Measurements from ENCODE around the gene CRPPA.

Gene CRPPA

GRCh38 chr7:16420649-16421332 is 547 bp downstream of the CRPPA start:
- ATAC-seq (ENCODE audit: insufficient read depth, low read depth), result no peak
- no peak overlapping the region for H3K27ac ChIP-seq (ENCODE audit: low read length)
- no peak for DNase-seq
- no peak overlapping the region for H2AFZ ChIP-seq (ENCODE audit: low read depth, low read length)
- H3K27me3 ChIP-seq (ENCODE audit: insufficient read depth, low read length, poor library complexity), result no peaks in the 10 kb centered on the region
- no peaks in the 10 kb centered on the region for H3K4me1 ChIP-seq (ENCODE audit: insufficient read depth, low read length)
- no peaks in the 10 kb centered on the region for H3K36me3 ChIP-seq (ENCODE audit: insufficient read depth, low read length)
- H3K9me3 ChIP-seq (ENCODE audit: insufficient read depth, low read length, severe bottlenecking), result no peaks in the 10 kb centered on the region
- H3K4me2 ChIP-seq (ENCODE audit: insufficient read depth, low read length), result no peak overlapping the region
- H4K20me1 ChIP-seq (ENCODE audit: insufficient read depth, low read length), result no peaks in the 10 kb centered on the region
- no peak overlapping the region for H3K9ac ChIP-seq (ENCODE audit: low read depth, low read length)
- no peak for TF ChIP-seq EZH2 (IDR thresholded peaks at IDR 0.05; ENCODE audit: borderline replicate concordance, low read depth, low read length, severe bottlenecking)
- TF ChIP-seq, protein P1, sequence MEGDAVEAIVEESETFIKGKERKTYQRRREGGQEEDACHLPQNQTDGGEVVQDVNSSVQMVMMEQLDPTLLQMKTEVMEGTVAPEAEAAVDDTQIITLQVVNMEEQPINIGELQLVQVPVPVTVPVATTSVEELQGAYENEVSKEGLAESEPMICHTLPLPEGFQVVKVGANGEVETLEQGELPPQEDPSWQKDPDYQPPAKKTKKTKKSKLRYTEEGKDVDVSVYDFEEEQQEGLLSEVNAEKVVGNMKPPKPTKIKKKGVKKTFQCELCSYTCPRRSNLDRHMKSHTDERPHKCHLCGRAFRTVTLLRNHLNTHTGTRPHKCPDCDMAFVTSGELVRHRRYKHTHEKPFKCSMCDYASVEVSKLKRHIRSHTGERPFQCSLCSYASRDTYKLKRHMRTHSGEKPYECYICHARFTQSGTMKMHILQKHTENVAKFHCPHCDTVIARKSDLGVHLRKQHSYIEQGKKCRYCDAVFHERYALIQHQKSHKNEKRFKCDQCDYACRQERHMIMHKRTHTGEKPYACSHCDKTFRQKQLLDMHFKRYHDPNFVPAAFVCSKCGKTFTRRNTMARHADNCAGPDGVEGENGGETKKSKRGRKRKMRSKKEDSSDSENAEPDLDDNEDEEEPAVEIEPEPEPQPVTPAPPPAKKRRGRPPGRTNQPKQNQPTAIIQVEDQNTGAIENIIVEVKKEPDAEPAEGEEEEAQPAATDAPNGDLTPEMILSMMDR (IDR thresholded peaks at IDR 0.05; ENCODE audit: borderline replicate concordance, extremely low read depth, low read length, poor library complexity, severe bottlenecking), result no peak
- H3K4me3 ChIP-seq (ENCODE audit: low read depth in 1 of 2, low read length in 2 of 2), result no peak overlapping the region
- no peaks in the 10 kb centered on the region for H3K79me2 ChIP-seq (ENCODE audit: insufficient read depth, low read length)

DNA sequence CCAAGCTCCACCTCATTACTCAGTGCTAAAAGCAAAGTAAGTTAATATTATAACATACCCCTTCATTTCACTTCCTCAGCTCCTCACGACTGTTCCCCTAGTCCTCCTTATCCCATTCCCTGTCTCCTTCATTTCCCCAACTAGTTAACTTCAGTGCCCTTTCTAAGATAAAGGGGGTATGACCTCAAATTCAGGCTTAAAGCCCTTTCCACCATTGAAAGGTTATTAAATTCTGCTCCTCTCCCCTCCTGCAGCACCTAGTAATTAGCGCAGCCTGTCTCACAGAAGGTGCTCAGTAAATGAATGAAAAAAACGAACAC is 1.0 kb downstream of the CRPPA start:
- H3K79me2 ChIP-seq (ENCODE audit: insufficient read depth, low read length), result no peaks in the 10 kb centered on the region
- no peak overlapping the region for H3K27ac ChIP-seq (ENCODE audit: low read length)
- no peaks in the 10 kb centered on the region for H3K27me3 ChIP-seq (ENCODE audit: insufficient read depth, low read length, poor library complexity)
- H3K4me2 ChIP-seq (ENCODE audit: insufficient read depth, low read length), result no peak overlapping the region
- no peaks in the 10 kb centered on the region for H4K20me1 ChIP-seq (ENCODE audit: insufficient read depth, low read length)
- no peaks in the 10 kb centered on the region for H3K4me1 ChIP-seq (ENCODE audit: insufficient read depth, low read length)
- no peaks in the 10 kb centered on the region for H3K9me3 ChIP-seq (ENCODE audit: insufficient read depth, low read length, severe bottlenecking)
- no peak overlapping the region for H3K4me3 ChIP-seq (ENCODE audit: low read depth in 1 of 2, low read length in 2 of 2)
- DNase-seq (no peak), ATAC-seq (ENCODE audit: insufficient read depth, low read depth) (no peak)
- no peak overlapping the region for H3K9ac ChIP-seq (ENCODE audit: low read depth, low read length)
- H2AFZ ChIP-seq (ENCODE audit: low read depth, low read length), result no peak overlapping the region
- no peaks in the 10 kb centered on the region for H3K36me3 ChIP-seq (ENCODE audit: insufficient read depth, low read length)
- no peak for TF ChIP-seq EZH2 (IDR thresholded peaks at IDR 0.05; ENCODE audit: borderline replicate concordance, low read depth, low read length, severe bottlenecking)
- TF ChIP-seq, protein P1 (IDR thresholded peaks at IDR 0.05; ENCODE audit: borderline replicate concordance, extremely low read depth, low read length, poor library complexity, severe bottlenecking), result no peak

DNA sequence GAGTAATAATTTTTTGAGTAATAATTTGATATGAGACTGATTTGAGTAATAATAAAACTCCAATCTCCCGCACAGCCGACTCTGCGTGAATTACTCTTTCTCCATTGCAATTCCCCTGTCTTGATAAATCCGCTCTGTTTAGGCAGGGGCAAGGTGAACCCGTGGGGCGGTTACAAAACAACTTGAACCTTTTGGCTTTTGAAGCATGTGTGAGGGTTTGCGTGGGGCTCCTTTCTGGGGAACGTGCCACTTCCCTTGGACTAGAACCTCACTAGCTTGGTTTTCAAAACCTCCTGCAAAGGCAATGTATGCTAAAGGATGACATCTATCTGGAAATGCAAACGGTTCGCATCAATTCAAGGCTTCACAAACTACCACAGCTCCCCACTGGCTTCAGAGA is 1.5 kb downstream of the CRPPA start:
- Histone ChIP-seq H4K20me1 (ENCODE audit: insufficient read depth, low read length) (no peaks in the 10 kb centered on the region), H3K9me3 (ENCODE audit: insufficient read depth, low read length, severe bottlenecking) (no peaks in the 10 kb centered on the region), H3K27me3 (ENCODE audit: insufficient read depth, low read length, poor library complexity) (no peaks in the 10 kb centered on the region), H3K9ac (ENCODE audit: low read depth, low read length) (no peak overlapping the region), H3K27ac (ENCODE audit: low read length) (no peak overlapping the region), H3K4me2 (ENCODE audit: insufficient read depth, low read length) (no peak overlapping the region), H2AFZ (ENCODE audit: low read depth, low read length) (no peak overlapping the region), H3K4me3 (ENCODE audit: low read depth in 1 of 2, low read length in 2 of 2) (no peak overlapping the region), H3K4me1 (ENCODE audit: insufficient read depth, low read length) (no peaks in the 10 kb centered on the region), H3K36me3 (ENCODE audit: insufficient read depth, low read length) (no peaks in the 10 kb centered on the region), H3K79me2 (ENCODE audit: insufficient read depth, low read length) (no peaks in the 10 kb centered on the region)
- no peak for TF ChIP-seq EZH2 (IDR thresholded peaks at IDR 0.05; ENCODE audit: borderline replicate concordance, low read depth, low read length, severe bottlenecking)
- TF ChIP-seq, protein P1 (IDR thresholded peaks at IDR 0.05; ENCODE audit: borderline replicate concordance, extremely low read depth, low read length, poor library complexity, severe bottlenecking), result no peak
- ATAC-seq (ENCODE audit: insufficient read depth, low read depth), result no peak
- DNase-seq, result no peak

Data from DND-41 (cell line).